Right forelimb (tissue), 1 donor: ENCODE results near the gene VRK2.
"Not testable (repeated sequence)": the region's sequence is repeated elsewhere in the genome, so short reads cannot be mapped to it uniquely, and the experiment has no call there.

Source experiments
- DNase-seq: peaks from one replicate; pipeline ENCODE4 v3.0.0-alpha.2; 2018

VRK2 gene

GRCh38 chr2:58110765-58111164 is 64.2 kb downstream of the VRK2 start:
- no peak for DNase-seq

GRCh38 chr2:58113563-58113962 is 67.0 kb downstream of the VRK2 start:
- not testable (repeated sequence) for DNase-seq

GRCh38 chr2:58120626-58121229 is 74.1 kb downstream of the VRK2 start:
- DNase-seq, result no peak

- no peak for DNase-seq
Observed at GRCh38 chr2:58122040-58122439, 75.4 kb downstream of the VRK2 start.

GRCh38 chr2:58122540-58122939 is 75.9 kb downstream of the VRK2 start:
- no peak for DNase-seq

- no peak for DNase-seq
Observed at GRCh38 chr2:58127111-58127510, 80.5 kb downstream of the VRK2 start.

- no peak for DNase-seq
Observed at GRCh38 chr2:58130238-58130637, 83.6 kb downstream of the VRK2 start.

- no peak for DNase-seq
Observed at GRCh38 chr2:58131191-58132011, 84.8 kb downstream of the VRK2 start.

- DNase-seq, result no peak
Observed at GRCh38 chr2:58133395-58133794, 86.8 kb downstream of the VRK2 start.

- no peak for DNase-seq
Observed at GRCh38 chr2:58135861-58136260, 89.3 kb downstream of the VRK2 start.

GRCh38 chr2:58137221-58137620 is 90.6 kb downstream of the VRK2 start:
- DNase-seq, result no peak

GRCh38 chr2:58137856-58138255 is 91.2 kb downstream of the VRK2 start:
- DNase-seq, result no peak

- DNase-seq, result no peak
Observed at GRCh38 chr2:58138396-58139030, 91.9 kb downstream of the VRK2 start.

- DNase-seq, result no peak
Observed at GRCh38 chr2:58140508-58141072, 94.0 kb downstream of the VRK2 start.

GRCh38 chr2:58145769-58146168 is 99.2 kb downstream of the VRK2 start:
- not testable (repeated sequence) for DNase-seq

GRCh38 chr2:58146707-58147106 is 100.1 kb downstream of the VRK2 start:
- DNase-seq, result no peak

GRCh38 chr2:58155160-58155778 is 108.7 kb downstream of the VRK2 start:
- DNase-seq, result no peak

- no peak for DNase-seq
Observed at GRCh38 chr2:58156780-58157179, 110.2 kb downstream of the VRK2 start.

GRCh38 chr2:58157754-58158153 is 111.1 kb downstream of the VRK2 start:
- no peak for DNase-seq

GRCh38 chr2:58158481-58158880 is 111.9 kb downstream of the VRK2 start:
- DNase-seq, result no peak

GRCh38 chr2:58163913-58164312 is 117.3 kb downstream of the VRK2 start:
- no peak for DNase-seq

GRCh38 chr2:58168130-58168529 is 121.5 kb downstream of the VRK2 start:
- not testable (repeated sequence) for DNase-seq

- not testable (repeated sequence) for DNase-seq
Observed at GRCh38 chr2:58169845-58170244, 123.2 kb downstream of the VRK2 start.
